Effector CD4-positive, alpha-beta T cell (primary cell): ENCODE measurements around the gene RTP3.

Experiments
- DNase-seq: peaks from one replicate; pipeline ENCODE4 v3.0.0-alpha.2; 2020

The RTP3 gene

GRCh38 chr3:46549408-46549904 lies 51.7 kb downstream of the RTP3 start:
- DNase-seq, result no peak

- no peak for DNase-seq
These were observed 52.2 kb downstream of the RTP3 start for GRCh38 chr3:46549989-46550388.
